ENCODE results near the gene MC5R. TPM values are rescaled to one million over a fixed set of nuclear protein-coding genes. Genes with fewer than 3 reads are reported as not detected.

MC5R gene
- total and polyA plus RNA-seq, 10 of the 15 experiments (the other 5 are each of a cell fraction or from before 2014, with no cell fraction given), result not detected

GRCh38 chr18:13823707-13824395 lies at the start of gene MC5R (continued):
- no peak for TF ChIP-seq RELB (IDR thresholded peaks at IDR 0.05; ENCODE audit: low read depth)
- no peak for TF ChIP-seq RFX5 (IDR thresholded peaks at IDR 0.05; ENCODE audit: low read depth, low read length)
- peak; percentile 46; the same call in 1 of the 2 replicates for TF ChIP-seq TBL1XR1 (IDR thresholded peaks at IDR 0.05; ENCODE audit: low read depth, low read length)
- no peak for TF ChIP-seq ZNF592 (IDR thresholded peaks at IDR 0.05)

- H3K9me3 ChIP-seq (replicated peaks; ENCODE audit: control insufficient read depth, insufficient read depth, low read length), result no peaks in the 10 kb centered on the region
- H3K36me3 ChIP-seq (ENCODE audit: control insufficient read depth in 2 of 2, insufficient read depth in 2 of 2, low read length in 1 of 2), result no peaks in the 10 kb centered on the region
- H3K27me3 ChIP-seq (replicated peaks in 1 of 2; ENCODE audit: control insufficient read depth in 2 of 2, insufficient read depth in 2 of 2, low read length in 1 of 2), result no peaks in the 10 kb centered on the region
- no peaks in the 10 kb centered on the region for H3K4me1 ChIP-seq (ENCODE audit: control insufficient read depth, insufficient read depth, low read length)
- ATAC-seq (no peak), FAIRE-seq (no peak), DNase-seq (ENCODE audit: low read depth, low spot score) (no peak)
- in situ Hi-C loops (cut with MboI), result no loop called here
- POLR2A ChIA-PET, result no interaction called here
- BruUV-seq (replicated peaks), result no TSS peak
- intact Hi-C loops (cut with micrococcal nuclease; ENCODE audit: unreplicated experiment), result no loop called here
- no peak overlapping the region for H2AFZ ChIP-seq (ENCODE audit: control insufficient read depth, low read depth, low read length)
- no peaks in the 10 kb centered on the region for H4K20me1 ChIP-seq (ENCODE audit: control insufficient read depth, insufficient read depth)
- no peak overlapping the region for H3K4me3 ChIP-seq
- no peaks in the 10 kb centered on the region for H3K79me2 ChIP-seq (ENCODE audit: control insufficient read depth, insufficient read depth, low read length)
- H3K9ac ChIP-seq (ENCODE audit: control insufficient read depth, insufficient read depth, low read length), result no peak overlapping the region
- SMC1A ChIA-PET (ENCODE audit: uncharacterized antibody, unreplicated experiment), result no interaction called here
- no peak overlapping the region for H3K4me2 ChIP-seq (ENCODE audit: control insufficient read depth, insufficient read depth)
- 8% methylated on average over 3 of the region's 3 CpGs for WGBS (ENCODE audit: insufficient coverage, insufficient replicate concordance, low lambda C conversion rate, missing lambda C conversion rate)
- CTCF ChIA-PET, result no interaction called here
- RAD21 ChIA-PET (ENCODE audit: unreplicated experiment), result no interaction called here
- H3K27ac ChIP-seq (ENCODE audit: control insufficient read depth, insufficient read depth), result no peak overlapping the region
- TF ChIP-seq MTA2 (IDR thresholded peaks at IDR 0.05; ENCODE audit: low read depth) (no peak), ATF3 (IDR thresholded peaks at IDR 0.05; ENCODE audit: borderline replicate concordance, extremely low read depth, low read depth, low read length) (no peak), PML (IDR thresholded peaks at IDR 0.05; ENCODE audit: low read length) (no peak), SUPT20H (IDR thresholded peaks at IDR 0.05; ENCODE audit: borderline replicate concordance, control insufficient read depth, low read depth, low read length) (no peak), EZH2 (IDR thresholded peaks at IDR 0.05; ENCODE audit: borderline replicate concordance, control insufficient read depth, low read depth, low read length) (no peak), CUX1 (IDR thresholded peaks at IDR 0.05; ENCODE audit: insufficient replicate concordance, low read depth, low read length) (no peak)
Observed at GRCh38 chr18:13775058-13775457, 48.9 kb upstream of the MC5R start.

Data from GM12878 (cell line).